Activated effector memory CD4-positive, alpha-beta T cell treated with Interleukin-2 at 50 U/mL for 16 hours (primary cell): Measurements from ENCODE around the gene SBNO1.
"Not testable (repeated sequence)": the region's sequence is repeated elsewhere in the genome, so short reads cannot be mapped to it uniquely, and the experiment has no call there.

Experiments
- DNase-seq: peaks from one replicate; pipeline ENCODE4 v3.0.0-alpha.2; 2020

The SBNO1 gene

DNA sequence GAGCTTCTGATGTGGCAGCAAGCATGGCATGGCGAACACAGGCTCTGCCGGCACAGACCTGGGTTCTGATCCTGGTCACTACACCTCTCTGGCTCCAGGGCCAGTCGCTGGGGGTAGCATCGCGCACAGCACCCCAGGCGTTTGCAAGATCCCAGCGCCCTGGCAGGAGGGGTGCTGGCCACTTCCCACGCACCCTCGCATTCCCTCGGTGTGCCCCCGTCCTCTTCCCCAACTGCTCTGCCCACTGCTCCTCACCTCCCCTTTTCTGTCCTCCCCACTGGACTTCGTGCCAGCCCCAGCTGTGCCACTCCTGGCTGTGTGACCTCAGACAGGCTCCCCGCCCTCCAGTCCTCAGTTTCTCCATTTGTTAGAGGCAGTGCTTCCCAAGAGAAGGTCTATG is 95.8 kb downstream of the SBNO1 start:
- no peak for DNase-seq

DNA sequence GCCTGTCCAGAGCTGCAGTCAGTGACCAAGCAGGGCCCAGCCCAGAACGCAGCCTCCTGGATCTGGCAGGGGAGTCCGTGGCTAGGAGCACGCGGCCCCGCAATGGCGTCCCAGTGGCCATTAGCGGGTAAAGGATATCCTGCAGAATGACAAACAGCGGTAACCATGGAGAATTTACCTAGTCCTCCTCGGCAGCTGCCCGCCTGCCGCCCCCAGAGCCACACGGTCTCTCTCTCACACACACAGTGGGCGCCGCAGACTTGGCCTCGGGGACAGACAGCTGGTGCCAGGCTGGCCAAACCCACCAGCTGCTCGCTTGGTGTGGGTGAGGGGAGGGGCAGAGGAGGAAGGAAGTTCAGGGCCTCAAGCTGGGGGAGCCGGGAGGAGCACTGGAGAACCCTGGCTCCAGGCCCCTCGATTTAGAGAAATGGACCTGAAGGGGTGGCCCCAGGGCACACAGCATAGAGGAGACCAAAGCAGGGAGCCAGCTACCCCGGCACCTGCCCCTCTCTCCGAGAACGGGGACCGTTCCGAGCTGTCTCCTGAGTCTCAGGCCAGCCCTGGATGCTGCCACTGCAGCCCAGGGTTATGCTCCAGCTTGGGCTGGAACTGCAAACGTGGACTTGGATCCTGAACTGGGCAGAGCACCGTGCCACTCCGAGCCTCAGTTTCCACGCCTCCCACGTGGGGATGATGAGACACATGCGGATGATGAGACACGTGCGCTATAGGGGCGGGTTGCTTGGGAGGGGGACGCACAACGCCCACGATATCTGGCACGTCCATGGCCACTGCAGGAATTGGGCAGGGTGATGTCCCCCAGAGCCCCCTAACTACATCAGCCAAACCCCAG is 96.4 kb downstream of the SBNO1 start:
- DNase-seq = no peak

DNA sequence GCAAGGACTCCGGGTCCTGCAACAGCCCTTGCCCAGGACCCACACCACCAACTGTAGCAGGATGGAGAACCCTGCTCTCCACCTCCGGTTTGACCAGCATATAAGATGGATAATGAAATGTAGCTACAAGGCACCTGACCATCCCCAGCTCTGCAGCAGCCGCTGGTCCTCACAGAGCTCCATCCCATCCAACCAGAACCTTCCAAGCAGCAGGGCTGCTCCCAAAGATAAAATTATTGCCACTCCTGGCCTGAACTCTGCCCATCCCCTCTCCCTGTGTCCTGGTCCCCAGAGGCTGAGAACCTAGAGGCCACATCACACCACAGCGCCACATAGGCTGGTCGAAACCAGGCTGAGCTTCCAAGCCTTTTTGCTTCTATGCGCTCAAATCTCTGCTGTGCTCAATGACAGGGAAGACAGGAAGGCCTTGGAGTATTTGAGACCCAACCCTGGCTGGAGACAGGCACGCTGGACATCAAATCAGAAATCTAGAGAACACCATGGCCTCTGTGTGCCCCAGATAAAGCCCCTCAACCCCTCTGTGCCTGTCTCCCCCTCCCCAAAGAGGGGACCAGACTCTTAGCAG is 97.2 kb downstream of the SBNO1 start:
- no peak for DNase-seq

DNA sequence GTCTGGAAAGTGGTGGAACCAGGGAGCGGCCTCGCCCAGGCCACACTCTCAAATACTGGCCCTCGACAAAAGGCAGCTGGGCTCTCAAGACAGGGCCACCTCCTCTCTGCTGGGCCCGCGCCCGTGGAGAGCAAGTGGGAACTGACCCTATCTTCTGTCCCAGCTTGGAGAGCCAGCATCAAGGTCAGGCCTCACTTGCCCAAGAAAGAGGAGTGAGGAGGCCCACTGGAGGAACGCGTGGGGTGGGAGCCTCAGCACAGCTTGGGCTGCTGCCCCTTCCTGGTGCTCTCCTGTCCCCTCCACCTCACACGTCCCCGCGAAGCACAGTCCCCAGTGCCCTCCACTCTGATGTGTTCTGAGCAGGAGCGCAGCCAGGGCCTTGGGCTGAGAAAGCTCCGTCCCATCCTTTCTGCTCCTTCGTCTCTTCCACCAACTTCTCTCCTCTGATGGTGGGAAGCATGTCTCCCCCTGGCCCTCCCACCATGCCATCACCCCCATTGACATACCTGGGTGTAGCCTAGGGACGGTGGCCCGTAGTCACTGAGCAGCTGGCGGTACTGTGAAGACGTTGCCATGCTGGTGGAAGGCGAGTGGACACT is 97.9 kb downstream of the SBNO1 start:
- no peak for DNase-seq

DNA sequence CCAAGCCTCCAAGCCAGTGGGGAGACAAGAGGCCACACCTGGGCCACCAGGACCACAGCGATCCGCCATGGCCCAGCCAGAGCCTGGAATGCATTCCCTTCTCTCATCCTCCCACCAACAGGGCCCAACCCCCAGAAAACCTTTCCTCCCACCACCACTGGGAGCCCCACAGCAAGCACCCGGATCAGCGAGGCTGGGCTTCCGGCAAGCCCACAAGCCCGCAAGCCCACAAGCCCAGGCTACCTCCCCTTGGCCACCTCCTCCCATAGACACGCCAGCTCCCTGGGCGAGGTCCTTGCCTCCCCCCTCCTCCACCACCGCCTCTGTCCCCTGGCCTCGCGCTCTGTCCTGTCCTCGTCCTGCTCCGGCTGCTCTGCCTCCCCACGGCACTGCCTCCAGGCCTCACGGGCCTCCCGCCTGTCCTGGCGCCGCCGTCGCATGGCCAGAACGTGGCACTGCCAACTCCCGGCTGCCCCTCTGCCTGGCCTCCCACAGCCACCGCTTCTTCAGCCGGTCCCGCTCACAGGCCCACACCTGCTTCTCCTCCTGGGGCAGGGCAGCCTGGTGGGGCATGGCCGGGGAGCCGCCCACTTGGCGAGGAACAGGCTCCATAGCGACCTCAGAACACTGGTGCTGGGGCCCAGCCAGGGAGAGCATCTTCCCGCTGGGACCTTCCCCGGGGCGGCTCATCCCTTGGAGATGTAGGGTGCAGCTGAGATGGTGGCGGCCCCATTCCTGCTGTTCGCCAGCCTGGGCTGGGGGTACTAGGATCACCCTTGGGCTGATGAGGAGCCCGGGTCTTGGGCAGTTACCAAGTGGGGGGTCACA is 98.6 kb downstream of the SBNO1 start:
- no peak for DNase-seq

DNA sequence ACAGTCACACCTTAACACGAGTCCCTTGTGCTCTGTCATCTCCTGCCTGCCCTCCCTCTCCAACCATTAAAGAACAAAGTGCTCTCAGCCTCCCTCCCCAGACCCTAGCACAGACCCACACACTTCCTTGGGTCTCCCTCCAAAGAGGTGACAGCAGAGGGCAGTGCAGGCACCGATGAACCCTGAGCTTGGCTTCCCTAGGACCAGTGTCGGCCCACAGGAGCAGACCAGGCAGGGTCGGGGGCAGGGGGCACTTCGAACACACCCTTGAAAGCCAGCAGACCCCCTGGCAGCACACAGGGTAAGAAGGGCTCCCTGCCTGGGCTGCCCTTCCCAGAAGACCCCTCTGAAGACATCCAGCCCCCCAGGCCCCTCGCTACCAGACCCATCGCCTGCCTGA is 100.0 kb downstream of the SBNO1 start:
- DNase-seq = no peak

DNA sequence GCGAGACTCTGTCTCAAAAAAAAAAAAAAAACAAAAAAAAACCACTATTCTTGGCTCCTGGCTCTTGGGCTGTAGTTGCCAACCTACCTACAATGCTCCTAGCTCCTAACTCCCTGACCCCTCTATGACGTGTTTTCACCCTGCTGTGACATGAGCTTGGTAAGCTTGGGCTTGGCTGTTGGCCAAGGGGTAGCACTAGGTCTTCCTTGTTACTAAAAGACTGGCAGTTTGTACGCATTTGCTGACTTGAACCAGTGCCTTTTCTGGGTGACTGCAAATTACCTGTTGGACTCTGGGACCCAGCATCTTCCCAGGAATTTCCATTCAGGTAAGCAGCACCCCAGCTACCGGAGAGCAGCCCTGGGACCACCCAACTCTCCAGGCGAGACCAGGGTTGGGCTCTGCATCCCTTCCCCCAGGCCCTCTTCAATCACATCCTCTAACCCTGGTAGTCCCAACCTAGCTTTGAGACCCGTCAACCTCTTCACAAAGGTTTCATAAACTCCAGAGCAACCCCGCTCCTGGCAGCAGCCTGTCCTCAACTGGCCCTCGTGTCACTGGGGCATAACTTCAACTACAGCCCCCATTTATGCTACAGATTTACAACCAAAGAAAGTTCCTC is 101.3 kb downstream of the SBNO1 start:
- DNase-seq = no peak

DNA sequence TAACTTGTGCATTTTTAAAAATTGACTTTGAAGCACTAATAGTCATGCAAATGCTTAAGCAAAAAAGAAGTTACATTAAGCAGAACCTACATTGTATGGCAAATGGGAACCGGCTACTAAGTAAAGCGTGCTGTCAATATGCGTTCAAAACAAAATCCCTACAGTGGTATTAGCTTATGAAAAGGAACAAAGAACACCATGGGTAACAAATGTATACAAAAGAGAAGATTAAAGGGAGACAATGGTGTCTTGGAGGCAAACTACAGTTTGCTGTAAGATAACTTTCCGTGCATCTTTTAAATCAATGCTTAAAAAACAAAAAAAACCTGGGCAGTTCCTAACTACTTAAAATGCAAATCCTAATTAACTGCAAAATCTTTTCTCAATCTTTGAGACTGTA is 103.5 kb downstream of the SBNO1 start:
- no peak for DNase-seq

DNA sequence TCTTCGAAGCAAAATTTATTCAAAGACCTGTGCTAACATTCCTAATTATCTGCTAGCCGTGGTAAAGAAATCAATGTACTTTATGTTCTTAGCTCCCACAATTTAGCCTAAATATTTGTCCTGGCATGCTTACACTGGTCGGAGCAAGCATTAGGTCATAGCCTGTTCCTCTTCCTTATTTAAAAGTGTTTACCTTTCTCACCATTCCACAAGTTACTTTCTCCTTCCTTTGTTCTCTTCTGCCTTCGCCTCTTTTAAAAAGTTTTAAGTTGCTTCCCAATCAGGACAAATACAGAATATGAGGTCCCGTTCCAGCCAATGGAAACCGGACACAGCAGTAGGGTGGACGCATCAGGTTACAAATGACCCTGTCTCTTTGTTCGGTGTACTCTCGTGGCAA is 104.6 kb downstream of the SBNO1 start:
- DNase-seq = no peak

DNA sequence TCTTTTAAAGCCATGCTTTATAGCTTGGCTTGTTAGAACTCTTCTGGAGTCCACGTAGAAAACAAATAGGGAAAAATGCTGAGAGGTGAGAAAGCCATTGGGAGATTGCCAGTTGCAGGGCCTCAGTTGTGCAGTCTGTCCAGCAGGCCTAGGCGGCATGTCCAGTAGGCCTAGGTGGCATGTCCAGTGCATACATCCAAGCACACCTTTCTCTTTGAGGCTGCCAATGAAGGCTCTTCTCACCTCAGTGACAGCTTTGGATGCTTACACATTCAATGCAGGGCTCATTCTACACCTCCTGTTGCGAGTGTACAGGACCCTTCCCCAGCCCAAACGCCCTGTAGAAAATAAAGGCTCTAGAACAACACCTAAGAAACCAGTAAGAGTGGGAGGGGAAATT is 106.1 kb downstream of the SBNO1 start:
- DNase-seq = no peak

DNA sequence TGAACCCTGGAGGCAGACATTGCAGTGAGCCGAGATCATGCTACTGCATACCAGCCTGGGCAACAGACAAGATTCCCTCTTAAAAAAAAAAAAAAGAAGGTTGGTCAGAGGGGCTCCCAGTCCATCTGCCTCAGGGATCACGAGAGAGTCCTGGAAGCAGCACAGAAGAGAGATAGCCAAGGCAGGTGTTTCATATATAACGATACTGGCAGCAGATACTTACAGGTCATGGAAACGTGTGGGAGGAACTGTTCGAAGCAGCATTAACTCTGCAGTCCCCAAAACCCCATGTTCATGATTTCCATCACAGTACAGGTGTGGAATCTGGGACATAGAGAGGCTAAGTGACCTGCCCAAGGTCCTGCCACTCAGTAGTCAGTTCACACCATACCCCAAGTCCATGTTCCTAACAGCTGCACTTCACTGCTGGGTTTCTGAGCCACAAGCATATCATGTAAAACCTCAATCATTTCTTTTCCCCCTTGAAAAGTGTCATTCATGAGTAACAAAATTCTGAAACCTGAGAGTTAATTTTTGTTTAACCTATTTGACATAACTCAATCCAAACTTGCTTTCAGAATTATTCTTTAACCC is 109.7 kb downstream of the SBNO1 start:
- DNase-seq = no peak

DNA sequence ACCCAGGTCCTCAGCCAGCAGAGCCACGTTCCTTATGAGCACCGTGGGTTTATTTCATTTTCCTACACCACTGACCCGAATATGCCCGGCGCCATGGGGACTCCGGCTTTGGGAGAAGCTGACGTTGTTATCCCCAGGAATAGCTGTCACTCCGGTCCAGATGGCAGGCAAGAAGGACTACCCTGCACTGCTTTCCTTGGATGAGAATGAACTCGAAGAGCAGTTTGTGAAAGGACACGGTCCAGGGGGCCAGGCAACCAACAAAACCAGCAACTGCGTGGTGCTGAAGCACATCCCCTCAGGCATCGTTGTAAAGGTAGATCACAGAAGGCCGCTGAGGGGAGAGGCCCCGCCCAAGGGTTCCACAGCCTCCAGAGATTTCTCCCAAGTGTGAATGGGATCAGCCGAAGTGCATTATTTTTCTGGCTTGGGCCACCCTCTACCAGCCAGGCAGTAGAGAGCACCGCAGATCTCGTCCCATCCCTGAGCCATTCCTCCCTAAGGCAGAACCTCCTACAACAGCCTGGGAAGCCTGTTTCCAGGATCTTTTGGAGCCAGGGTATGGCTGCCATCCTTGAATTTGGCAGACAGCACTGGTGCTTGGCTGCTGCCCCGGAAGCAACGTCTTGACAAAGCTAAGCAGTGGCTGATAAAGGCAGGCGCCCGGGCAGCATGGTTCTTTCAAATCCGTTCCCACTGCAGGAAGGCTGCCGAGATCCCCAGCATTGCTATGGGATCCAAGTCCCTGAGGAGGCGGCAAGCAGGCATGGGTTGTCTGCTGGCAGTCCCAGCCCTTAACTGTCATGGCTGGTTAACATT is 110.8 kb downstream of the SBNO1 start:
- DNase-seq = no peak

DNA sequence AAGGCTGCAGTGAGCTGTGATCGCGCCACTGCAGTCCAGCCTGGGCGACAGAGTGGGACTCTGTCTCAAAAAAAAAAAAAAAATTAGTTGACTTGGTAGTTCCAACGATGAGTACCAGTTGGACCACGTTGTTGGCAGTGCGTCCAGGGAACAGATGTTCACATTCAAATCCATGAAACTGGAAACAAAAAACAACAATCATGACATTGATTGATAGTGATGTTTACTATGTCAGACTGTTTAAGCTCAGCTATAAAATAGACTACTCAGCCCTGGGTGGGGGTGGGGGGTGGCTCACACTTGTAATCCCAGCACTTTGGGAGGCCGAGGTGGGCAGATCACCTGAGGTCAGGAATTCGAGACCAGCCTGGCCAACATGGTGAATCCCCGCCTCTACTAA is 112.3 kb downstream of the SBNO1 start:
- not testable (repeated sequence) for DNase-seq

DNA sequence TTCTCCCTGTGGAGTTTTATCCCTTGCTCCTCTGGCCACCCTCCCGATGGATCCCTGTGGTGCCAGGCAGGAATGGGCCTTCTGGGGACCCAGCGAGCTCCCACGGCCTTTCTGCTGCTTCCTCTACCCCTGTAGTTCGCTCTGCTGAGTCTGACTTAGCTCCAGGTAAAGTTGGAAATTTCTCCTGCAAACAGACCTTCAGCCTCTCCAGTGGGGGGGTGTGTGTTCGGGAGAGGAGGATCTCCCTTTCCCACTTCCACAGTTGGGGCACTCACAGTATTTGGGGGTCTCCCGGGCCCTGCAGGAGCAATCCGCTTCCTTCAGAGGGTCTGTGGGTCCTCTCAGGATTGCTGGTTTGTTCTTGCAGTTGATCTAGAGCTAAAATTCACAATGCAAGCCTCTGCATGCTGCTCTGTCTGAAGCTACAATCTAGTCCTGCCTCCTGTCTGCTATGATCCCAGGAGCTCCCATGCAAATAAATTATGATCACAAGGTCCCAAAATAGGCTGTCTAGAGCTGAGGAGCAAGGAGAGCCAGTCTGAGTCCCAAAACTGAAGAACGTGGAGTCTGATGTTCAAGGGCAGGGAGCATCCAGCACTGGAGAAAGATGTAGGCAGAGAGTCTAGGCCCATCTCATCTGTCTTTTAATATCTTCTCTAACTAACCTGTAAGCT is 113.1 kb downstream of the SBNO1 start:
- no peak for DNase-seq

DNA sequence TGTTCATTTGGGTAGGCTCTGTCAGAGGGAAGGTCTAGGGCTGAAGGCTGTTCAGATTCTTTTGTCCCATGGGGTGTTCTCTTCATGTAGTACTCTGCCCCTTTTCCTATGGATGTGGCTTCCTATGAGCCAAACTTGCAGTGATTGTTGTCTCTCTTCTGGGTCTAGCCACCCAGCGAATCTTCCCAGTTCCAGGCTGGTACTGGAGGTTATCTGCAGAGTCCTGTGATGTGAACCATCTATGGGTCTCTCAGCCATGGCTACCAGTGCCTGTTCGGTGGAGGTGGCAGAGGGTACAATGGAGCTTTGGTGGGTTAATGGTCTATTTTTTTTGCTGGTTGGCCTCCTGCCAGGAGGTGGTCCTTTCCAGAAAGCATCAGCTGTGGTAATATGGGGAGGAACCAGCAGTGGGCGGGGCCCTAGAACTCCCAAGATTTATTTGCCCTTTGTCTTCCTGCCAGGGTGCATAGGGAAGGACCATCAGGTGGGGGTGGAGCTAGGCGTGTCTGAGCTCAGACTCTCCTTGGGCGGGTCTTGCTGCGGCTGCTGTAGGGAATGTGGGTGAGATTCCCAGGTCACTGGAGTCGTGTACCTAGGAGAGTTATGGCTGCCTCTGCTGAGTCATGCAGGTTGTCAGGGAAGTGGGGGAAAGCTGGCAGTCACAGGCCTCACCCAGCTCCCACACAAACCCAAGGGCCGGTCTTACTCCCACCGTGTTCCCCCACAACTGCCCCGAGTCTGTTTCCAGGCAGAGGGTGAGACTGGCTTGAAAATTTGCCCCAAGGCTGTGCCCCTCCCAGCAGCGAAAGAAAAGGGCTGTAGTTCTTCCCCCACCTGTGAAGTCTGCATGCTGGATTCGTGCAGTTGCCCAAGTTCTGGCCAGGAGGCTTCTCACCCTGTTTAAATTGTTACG is 113.9 kb downstream of the SBNO1 start:
- no peak for DNase-seq

DNA sequence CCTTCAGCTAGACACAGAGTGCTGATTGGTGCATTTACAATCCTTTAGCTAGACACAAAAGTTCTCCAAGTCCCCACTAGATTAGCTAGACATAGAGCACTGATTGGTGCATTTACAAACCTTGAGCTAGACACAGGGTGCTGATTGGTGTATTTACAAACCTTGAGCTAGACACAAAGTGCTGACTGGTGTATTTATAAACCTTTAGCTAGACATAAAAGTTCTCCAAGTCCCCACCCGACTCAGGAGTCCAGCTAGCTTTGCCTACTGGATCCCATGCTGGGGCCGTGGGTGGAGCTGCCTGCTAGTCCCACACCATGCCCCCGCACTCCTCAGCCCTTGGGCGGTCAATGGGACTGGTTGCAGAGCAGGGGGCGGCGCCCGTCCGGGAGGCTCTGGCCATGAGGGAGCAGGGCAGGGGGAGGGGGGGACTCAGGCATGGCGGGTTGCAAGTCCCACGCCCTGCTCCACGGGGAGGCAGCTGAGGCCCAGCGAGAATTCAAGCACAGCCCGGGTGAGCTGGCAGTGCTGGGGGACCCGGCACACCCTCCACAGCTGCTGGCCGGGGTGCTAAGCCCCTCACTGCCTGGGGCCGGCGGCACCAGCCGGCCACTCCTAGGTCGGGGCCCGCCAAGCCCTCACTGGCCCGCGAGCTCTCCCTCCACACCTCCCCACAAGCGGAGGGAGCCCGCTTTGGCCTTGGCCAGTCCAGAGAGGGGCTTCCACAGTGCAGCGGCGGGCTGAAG is 115.5 kb downstream of the SBNO1 start:
- DNase-seq = not testable (repeated sequence)

DNA sequence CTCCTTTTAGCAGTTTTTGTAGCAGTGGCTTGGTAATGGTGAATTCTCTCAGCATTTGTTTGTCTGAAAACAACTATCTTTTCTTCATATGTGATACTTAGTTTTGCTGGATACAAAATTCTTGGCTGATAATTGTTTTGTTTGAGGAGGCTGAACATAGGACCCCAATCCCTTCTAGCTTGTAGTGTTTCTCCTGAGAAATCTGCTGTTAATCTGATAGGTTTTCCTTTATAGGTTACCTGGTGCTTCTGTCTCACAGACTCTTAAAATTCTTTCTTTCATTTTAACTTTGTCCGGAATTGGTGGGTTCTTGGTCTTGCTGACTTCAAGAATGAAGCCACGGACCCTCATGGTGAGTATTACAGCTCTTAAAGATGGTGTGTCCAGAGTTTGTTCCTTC is 116.5 kb downstream of the SBNO1 start:
- DNase-seq = not testable (repeated sequence)

DNA sequence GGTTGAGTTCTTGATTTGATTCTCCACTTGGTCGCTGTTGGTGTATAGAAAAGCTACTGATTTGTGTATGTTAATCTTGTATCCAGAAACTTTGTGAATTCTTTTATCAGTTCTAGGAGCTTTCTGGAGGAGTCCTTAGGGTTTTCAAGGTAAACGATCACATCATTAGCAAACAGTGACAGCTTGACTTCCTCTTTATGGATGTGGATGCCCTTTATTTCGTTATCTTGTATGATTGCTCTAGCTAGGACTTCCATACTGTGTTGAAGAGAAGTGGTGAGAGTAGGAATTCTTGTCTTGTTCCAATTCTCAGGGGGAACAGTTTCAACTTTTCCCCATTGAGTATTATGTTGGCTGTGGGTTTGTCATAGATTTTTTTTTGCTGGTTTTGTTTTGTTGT is 119.0 kb downstream of the SBNO1 start:
- no peak for DNase-seq

DNA sequence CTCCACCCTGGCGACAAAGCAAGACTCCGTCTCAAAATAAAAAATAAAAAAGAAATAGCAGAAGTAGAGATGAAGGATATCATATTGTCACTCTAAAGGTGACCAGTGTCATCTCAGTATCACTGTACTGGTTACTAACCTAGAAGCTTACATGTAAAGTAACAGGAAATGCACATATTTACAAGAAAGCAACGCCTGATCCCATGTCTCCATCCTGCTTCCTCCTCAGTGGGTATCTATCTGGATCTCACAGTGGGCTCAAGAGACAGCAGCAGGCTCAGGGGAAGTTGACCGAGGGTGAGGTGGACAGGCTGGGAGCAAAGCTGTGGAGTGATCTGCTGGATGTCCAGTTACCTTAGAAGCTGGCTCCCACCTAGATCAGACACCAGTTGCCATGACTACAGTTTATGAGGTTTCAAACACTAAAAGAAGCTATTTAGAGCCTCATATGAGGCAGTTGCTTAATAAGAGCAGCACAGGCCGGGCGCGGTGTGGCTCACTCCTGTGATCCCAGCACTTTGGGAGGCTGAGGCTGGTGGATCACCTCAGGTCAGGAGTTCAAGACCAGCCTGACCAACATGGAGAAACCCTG is 120.9 kb downstream of the SBNO1 start:
- DNase-seq = no peak
